GM12801 (cell line): Measurements from ENCODE around the gene HYLS1.

Experiments used
- TF ChIP-seq, protein P1 (sequence below): IDR thresholded peaks from one replicate; pipeline ENCODE4 v1.5.1; 2011; ENCODE audit warnings: control low read depth; ENCODE audit not compliant: insufficient read length; ENCODE audit errors: extremely low read depth

Gene HYLS1

DNA sequence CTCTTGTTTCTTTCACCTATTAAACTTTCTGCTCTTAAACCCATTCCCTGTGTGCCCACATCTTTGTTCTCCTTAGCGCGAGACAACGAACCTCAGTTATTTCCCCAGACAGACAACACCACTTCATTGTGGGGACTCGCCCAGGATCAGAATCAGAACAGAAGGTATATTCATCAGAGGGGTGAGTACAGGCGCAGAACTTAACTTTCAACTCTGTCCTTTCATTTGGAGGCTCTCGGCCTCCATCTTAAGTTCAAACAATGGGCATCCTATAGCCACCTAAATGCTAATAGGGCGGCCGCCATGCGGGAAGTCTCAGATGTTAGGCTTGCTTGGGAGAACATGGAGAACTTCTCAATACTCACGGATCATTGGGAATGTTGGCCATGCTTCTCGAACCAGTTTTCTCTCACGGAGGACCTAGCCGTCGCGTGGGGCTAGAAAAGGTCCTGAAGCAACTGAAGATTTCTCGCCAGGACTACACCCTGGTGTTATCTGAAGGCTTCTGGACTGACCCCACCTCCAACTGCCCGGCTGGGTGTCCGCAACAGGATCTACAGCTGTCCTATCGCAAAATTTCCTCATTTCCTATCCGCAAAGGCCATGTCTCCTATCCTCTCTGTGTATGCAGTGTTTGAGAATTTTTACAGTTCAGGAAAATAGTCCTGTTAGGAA is 13.4 kb upstream of the HYLS1 start:
- TF ChIP-seq, protein P1, sequence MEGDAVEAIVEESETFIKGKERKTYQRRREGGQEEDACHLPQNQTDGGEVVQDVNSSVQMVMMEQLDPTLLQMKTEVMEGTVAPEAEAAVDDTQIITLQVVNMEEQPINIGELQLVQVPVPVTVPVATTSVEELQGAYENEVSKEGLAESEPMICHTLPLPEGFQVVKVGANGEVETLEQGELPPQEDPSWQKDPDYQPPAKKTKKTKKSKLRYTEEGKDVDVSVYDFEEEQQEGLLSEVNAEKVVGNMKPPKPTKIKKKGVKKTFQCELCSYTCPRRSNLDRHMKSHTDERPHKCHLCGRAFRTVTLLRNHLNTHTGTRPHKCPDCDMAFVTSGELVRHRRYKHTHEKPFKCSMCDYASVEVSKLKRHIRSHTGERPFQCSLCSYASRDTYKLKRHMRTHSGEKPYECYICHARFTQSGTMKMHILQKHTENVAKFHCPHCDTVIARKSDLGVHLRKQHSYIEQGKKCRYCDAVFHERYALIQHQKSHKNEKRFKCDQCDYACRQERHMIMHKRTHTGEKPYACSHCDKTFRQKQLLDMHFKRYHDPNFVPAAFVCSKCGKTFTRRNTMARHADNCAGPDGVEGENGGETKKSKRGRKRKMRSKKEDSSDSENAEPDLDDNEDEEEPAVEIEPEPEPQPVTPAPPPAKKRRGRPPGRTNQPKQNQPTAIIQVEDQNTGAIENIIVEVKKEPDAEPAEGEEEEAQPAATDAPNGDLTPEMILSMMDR: no peak

DNA sequence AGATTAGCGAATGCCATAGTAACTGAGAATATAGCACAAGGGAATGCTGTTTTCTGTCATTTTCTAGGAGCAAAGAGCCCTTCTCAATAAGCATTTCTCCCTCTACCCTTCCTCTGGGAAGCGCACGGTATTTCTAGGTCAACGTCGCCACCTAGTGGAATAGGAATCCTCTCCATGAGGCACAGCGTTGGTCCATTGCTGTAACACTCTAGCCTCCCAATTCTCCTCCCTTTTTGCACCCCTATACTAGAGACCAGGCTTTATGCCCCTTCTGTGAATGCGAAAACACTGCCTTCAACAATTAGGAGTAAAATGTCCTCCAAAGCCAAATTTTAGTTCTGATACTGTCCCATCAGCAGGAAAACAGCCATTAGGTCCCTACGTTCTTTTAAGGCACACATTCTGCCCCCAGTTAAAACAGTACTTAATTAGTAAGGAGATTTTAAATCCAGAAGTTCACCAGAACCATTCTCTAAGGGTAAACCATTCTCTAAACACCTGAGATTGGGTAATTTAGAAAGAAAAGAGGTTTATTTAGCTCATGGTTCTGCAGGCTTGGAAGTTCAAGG is 12.8 kb upstream of the HYLS1 start:
- TF ChIP-seq, protein P1: no peak

- TF ChIP-seq, protein P1: no peak
Observed at GRCh38 chr11:125881291-125881690, 6.2 kb upstream of the HYLS1 start.

GRCh38 chr11:125883375-125883774 is 4.1 kb upstream of the HYLS1 start:
- TF ChIP-seq, protein P1: no peak

GRCh38 chr11:125886997-125887372 is 483 bp upstream of the HYLS1 start:
- TF ChIP-seq, protein P1: no peak

DNA sequence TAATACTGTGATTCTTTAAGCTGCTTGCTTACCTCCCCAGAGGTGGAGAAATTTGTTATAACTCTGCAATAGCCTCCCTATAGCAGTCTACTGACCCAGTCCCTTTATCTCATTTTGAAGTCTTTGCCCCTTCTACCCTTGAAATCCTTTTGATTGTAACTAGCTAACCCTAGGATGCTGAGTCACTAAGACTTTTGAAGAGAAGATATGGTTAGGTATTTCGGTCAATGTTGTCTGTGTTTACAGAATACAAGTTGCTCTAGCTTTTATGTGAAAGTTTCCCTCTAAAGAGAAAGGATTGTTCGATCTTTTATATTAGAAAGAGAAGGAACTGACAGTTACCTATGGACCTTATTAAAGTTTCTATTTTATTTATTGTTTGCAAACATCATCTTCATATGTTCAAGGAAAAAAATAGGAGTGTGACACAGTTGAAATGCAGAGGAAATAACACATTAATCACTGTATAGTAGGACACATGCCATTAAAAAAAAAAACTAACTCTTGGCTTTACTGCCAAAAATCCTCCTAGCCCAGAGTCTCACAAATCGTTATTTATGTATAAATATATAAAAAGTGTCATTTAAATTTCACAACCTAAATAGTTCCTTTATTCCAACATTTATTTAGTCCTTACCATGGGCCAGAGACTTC is 3.1 kb downstream of the HYLS1 start:
- TF ChIP-seq, protein P1: no peak

DNA sequence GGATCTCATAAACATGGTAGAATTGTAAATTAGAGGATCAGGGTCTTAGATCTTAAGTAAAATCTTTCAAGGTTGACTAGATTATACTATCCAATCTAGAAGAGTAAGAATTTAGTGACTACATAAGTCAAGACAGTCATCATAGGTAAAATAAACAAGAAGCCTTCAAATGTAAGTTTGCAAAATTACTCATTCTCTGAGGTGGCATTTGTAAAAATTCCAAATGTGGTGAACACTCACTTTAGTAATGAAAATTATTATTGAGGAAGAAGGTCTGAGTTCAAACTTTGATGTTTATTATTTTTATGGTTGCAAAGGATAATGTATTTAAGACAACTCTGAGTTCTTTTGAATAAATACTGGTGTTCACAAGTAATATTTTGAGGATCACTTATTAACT is 4.6 kb downstream of the HYLS1 start:
- TF ChIP-seq, protein P1: no peak
